Sigmoid colon (tissue), 4 donors: Measurements from ENCODE around the gene JAKMIP3.

Experiments used
- EP300 ChIP-seq, 4 donors: sonication (generic); formaldehyde crosslinking; IDR thresholded peaks; one replicate each; pipeline ENCODE4 v1.6.1; 2017; ENCODE audit warnings: antibody characterized with exemption in 4 of 4
- POLR2A ChIP-seq, 2 donors: fragments of 450-650 bp; IDR thresholded peaks; one replicate each; pipeline ENCODE4 v1.6.1; 2016; ENCODE audit warnings: antibody characterized with exemption in 2 of 2, mild to moderate bottlenecking in 2 of 2, moderate library complexity in 2 of 2
- TF ChIP-seq, protein P1 (sequence below), 4 experiments: fragments of 450-650 bp in 3 of 4; fragments of 200-600 bp in 1 of 4; IDR thresholded peaks; one replicate each; pipeline ENCODE4 v1.5.1; 2016 to 2019; ENCODE audit warnings: antibody characterized with exemption in 4 of 4, mild to moderate bottlenecking in 3 of 4, moderate library complexity in 2 of 4

DNA sequence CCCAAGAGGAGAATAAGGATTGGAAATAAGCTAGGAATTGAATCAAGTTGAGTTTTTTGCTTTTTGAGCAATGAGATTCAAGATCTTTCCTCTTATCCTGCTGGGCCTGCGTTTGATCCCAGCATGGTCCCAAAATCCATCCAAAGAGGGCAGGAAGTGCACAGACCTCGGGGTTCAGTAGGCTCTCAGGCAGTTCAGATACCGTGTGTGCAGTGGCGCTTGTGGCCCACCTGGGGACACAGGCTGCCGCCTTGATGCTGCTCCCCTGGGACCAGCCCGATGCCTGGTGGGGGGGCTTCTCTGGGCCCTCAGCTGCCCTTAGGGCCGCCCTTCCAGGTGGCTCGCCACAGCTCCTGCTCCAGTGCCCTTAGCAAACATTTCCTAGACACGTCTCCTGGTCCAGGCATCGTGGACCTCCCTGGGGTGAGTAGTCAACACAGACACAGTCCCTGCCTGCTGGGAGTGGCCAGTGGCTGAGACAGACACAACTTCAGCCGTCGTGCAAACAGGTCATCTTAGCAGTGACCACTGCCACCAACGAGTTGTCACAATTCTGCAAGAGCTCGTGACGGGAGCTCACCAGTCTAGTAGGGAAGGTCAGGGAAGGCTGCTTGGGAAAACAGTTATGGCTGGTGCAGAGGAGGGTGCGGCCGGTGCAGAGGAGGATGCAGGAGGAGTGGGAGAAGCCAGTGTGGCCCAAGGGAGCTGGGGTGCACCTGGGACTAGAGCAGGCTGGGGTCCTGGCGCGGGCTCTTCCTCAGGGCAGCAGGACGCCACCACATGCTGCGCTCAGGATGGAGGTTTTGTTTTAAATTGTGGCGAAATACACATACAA lies 21.7 kb upstream of the JAKMIP3 start:
- TF ChIP-seq, protein P1, sequence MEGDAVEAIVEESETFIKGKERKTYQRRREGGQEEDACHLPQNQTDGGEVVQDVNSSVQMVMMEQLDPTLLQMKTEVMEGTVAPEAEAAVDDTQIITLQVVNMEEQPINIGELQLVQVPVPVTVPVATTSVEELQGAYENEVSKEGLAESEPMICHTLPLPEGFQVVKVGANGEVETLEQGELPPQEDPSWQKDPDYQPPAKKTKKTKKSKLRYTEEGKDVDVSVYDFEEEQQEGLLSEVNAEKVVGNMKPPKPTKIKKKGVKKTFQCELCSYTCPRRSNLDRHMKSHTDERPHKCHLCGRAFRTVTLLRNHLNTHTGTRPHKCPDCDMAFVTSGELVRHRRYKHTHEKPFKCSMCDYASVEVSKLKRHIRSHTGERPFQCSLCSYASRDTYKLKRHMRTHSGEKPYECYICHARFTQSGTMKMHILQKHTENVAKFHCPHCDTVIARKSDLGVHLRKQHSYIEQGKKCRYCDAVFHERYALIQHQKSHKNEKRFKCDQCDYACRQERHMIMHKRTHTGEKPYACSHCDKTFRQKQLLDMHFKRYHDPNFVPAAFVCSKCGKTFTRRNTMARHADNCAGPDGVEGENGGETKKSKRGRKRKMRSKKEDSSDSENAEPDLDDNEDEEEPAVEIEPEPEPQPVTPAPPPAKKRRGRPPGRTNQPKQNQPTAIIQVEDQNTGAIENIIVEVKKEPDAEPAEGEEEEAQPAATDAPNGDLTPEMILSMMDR (IDR thresholded peaks at IDR 0.05) = no peak
- TF ChIP-seq POLR2A (IDR thresholded peaks at IDR 0.05) (no peak), EP300 (IDR thresholded peaks at IDR 0.05) (no peak)
